Kasumi-1 (cell line): Measurements from ENCODE around the gene FOXO3.
"Not testable (repeated sequence)": the region's sequence is repeated elsewhere in the genome, so short reads cannot be mapped to it uniquely, and the experiment has no call there.

ENCODE experiments used
- DNase-seq, 2 experiments: peaks; one replicate each; lab custom pipeline; 2025; lab: John Stamatoyannopoulos, UW

The FOXO3 gene

DNA sequence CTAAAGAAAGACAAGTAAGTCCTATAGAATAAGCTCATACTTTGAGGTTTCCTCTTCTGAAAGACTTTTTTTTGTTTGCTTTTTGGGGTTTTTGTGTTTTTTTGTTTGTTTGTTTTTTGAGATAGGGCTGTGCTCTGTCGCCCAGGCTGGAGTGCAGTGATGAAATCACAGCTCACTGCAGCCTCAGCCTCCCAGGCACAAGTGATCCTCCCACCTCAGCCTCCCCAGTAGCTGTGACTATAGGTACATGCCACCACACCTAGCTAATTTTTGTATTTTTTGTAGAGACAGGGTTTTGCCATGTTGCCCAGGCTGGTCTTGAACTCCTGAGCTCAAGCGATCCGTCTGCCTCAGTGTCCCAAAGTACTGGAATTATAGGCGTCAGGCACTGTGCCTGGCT is 98.1 kb downstream of the FOXO3 start:
- not testable (repeated sequence) for DNase-seq

DNA sequence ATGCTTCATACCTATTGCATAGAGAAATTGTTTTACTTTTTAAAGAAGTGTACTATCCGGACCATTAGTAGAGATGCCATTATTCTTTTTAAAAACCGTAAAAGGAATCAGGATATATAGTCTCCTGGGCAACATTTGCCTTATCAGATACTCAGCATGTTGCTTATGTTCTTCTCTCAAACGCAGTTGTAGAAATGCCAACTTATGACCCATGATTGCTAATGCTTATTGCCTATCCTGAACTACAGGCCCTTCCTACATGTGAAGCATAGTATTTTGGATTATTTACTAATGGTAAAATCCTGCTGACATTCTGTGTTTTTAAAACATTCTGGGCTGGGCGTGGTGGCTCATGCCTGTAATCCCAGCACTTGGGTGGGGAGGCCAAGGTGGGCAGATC is 99.5 kb downstream of the FOXO3 start:
- no peak for DNase-seq

DNA sequence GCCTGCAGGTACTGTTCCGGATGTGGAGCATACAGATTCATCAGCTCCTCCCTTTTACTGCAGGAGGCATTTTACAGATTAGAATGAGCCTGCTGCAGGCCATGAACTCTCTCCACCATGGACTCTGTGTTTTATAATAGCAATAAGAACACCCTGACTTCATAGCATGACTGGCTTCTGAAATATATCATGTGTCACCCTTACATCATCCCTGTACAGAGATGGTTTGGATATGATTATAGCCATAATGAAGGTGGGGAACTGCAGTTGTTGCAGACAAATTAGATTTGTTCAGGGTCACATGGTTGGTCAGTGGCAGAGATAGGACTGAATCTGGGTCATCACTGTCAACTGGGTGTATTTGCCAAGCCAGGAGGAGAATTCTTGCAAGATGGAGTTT is 100.7 kb downstream of the FOXO3 start:
- DNase-seq = no peak

DNA sequence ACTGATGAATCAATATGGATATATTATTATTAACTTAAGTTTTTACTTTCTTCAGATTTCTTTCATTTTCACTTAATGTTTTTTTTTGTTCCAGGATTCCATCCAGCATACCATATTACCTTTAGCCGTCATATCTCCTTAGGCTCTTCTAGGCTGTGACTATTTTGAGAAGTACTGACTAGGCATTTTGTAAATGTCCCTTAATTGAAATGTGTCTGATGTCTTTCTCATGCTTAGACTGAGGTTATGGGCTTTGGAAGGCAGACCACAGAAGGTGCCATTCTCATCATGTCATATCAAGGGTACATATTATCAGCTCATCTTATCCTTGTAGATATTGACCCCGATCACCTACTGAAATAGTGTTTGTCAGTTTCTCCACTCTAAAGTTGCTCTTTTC is 101.3 kb downstream of the FOXO3 start:
- DNase-seq = no peak

DNA sequence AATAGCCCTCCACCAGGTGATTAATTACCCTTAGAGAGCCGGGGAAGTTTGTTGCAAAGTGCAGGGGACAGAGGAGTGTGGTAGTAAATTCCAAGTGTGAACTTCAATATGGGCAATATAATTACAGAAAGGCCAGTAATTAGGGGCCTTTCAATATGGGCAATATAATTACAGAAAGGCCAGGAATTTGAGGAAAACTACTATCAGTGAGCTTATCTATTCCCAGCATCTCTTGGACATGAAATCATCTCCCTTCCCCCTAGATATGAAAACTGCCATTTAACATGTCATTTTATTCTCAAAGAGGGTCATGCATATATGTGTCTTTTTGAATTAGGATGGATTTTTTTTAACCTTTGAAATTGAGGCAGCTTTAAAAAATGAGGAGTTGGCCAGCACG is 102.0 kb downstream of the FOXO3 start:
- no peak for DNase-seq

DNA sequence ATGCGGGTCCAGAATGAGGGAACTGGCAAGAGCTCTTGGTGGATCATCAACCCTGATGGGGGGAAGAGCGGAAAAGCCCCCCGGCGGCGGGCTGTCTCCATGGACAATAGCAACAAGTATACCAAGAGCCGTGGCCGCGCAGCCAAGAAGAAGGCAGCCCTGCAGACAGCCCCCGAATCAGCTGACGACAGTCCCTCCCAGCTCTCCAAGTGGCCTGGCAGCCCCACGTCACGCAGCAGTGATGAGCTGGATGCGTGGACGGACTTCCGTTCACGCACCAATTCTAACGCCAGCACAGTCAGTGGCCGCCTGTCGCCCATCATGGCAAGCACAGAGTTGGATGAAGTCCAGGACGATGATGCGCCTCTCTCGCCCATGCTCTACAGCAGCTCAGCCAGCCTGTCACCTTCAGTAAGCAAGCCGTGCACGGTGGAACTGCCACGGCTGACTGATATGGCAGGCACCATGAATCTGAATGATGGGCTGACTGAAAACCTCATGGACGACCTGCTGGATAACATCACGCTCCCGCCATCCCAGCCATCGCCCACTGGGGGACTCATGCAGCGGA is 102.9 kb downstream of the FOXO3 start:
- DNase-seq = not testable (repeated sequence)

DNA sequence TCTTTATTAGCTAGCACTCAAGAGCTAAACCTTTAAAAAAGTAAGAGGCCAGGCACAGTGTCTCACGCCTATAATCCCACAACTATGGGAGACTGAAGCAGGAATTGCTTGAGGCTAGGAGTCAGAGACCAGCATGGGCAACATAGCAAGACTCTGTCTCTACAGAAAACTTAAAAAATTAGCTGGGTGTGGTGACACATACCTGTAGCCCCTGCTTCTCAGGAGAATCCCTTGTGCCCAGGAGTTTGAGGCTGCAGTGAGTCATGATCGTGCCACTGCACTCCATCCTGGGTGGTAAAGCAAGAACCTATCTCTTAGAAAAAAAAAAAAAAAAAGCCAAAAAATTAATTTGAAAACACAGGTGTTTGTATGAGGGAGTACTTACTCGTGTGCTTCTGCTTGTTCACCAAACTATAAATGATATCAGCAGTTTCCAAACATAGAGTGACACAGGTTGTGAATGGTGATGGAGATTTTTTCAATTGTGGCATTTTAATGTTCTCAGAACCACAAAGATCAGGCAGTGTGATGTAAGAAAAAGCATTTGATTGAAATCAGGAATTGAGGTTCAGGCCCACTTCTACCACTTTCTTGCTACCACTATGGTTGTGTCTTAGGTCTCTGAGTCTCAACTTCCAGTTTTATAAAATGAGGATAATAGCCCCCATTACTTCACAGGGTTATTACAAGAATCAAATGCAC is 104.9 kb downstream of the FOXO3 start:
- no peak for DNase-seq

DNA sequence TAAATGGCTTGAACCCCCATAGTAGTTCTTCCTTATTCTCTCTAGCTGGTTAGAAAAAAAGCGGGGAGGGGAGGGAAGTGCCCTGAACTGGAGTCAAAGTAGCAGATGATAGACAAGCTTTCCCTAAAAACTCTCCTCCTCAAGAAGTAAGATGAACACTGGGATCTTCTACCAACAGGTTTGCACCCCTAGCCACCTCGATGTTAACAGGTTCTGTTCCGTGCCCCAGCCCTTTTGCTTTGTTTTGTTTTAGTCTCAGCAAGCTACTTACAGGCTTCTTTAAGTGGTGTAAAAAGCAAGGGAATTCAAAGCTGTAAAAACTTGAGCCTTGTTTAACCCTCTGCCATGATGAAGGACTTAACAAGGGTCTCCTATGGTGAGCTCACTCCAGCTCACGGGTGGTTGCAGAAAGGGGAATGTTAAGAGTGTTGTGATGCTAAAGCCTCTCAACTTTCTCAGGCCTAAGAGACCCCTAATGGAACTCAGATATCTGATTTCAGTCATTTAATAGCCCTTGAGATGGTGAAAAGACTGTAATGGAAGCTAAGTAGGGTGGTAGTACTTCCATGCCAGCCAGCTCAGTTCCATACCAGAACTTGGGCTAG is 106.0 kb downstream of the FOXO3 start:
- DNase-seq = no peak

DNA sequence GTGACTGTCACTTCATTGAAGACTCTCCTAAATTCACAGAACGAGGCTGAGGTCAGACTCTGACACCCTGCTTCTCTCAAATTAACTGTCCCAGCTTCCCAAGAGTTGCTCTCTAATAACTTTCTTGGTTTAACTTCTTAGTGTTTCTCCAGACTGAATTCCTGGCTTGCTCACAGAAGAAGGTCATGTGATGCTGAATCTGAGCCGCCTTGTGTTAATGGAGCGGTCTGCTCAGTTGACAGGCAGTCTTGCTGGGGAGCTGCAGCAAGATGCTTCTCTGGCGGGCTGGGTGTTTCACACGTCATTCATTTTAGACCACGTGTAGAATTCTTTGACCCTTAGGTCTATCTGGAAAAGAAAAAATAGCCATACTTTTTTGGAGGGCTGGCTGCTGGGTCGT is 107.3 kb downstream of the FOXO3 start:
- no peak for DNase-seq

DNA sequence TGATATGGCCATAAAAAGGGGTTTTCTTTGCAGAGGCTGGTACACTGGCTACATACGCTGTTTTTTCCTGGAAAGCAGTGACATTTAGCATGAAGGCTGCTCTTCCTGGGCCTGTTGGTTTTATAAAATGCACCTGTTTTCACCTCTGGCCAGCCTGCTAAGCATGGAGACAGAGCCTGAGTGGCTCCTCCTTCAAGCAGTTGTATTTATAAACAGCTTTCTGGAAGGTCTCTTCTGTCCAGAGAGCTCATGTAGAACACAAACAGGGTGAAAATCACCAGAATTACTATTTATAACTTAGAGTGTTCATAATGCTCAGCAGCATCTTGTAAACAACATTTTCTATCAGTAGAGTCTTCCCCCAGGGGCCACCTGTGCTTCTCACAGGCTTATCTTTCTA is 109.0 kb downstream of the FOXO3 start:
- DNase-seq = no peak

DNA sequence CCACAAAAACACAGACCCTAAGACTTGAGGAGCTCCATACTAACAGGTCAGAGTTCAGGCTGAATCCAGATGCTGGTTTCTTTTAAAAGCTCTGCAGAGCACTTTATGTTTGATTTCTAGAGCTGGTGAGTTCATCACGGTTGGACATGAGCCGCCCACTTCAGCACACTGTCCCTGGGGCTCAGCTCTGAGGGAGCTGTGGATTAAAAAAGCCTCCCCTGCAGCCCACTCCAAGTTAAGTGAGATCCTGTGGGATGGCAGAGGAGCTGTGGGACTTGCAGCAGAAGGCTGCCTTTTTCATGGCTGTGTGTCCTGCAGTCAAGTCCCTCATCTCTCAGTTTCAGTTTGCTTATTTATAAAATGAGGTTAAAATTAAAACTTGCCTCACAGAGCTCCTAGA is 110.5 kb downstream of the FOXO3 start:
- no peak for DNase-seq

DNA sequence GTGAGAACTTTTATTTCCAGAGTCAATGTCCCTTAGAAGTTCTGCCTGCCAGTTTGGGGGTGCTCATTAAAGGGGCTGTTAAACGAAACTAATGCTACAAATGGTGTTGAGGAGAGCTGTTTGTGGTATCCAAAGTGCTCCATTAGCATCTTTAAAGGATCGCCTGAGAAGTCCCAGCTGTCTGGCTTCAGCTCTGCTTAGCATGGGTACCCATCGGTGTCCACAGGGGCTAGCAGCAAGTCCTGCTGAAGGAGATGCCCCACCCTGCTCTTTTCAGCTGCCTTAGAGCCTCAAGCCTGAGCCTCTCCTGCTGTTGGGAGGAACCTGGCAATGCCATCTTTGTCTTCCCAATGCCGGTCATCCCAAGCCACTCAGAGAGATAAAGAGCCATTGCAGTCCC is 111.1 kb downstream of the FOXO3 start:
- no peak for DNase-seq

DNA sequence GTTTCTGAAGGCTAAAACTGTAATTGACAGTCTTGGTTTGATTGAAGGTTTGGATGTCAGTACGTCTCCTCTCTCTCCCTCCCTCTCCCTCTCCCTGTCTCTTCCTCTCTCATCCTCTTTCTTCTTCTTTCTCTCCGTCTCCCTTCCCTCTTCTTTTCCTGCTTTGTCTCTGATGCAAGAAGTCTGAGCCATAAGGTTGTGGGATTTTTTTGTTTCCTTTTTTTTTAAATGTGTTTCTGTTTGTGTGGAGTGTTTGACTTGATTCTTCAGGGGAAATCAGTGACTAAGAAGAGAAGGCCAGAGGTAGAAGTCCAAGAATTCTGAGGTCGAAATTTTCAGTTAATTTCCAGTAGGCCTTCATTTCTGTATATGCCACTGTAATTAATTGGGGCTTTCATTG is 111.9 kb downstream of the FOXO3 start:
- no peak for DNase-seq

DNA sequence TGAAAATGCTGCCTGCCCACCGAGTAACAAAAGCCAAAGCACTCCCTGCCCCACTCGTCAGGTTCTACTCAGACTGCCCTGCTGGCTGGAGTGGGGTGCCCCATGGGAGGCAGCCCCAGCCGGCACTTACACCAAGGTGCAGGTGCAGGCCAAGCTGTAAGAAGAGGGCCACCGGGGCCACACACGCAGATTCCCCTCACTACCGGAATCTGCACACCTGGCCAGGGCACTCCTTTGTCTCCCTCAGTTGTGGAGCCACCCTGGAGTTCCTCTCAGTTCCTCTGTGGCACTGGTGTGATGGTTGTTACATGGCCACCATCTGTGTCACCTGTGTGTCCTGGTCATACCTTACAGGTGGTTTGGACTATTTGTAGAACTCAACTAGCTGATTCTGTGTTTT is 112.4 kb downstream of the FOXO3 start:
- no peak for DNase-seq

DNA sequence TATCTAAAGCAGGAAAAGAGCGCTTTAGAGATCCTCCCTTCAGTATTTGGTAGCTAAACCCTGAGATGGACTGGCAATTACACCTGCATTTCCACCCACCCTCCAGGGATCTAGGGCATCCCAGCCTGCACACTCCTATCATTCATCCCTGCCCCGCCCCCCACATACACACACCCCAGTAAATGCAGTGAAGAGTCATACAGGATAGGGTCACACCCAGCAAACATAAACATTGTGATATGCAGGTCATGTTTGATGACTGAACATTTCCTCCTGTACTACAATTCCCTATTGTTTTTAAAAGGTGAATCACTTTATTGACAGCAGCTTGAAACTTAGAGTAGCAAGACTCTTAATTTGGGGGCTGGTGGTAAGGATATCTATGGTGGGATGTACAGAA is 112.9 kb downstream of the FOXO3 start:
- DNase-seq = no peak

DNA sequence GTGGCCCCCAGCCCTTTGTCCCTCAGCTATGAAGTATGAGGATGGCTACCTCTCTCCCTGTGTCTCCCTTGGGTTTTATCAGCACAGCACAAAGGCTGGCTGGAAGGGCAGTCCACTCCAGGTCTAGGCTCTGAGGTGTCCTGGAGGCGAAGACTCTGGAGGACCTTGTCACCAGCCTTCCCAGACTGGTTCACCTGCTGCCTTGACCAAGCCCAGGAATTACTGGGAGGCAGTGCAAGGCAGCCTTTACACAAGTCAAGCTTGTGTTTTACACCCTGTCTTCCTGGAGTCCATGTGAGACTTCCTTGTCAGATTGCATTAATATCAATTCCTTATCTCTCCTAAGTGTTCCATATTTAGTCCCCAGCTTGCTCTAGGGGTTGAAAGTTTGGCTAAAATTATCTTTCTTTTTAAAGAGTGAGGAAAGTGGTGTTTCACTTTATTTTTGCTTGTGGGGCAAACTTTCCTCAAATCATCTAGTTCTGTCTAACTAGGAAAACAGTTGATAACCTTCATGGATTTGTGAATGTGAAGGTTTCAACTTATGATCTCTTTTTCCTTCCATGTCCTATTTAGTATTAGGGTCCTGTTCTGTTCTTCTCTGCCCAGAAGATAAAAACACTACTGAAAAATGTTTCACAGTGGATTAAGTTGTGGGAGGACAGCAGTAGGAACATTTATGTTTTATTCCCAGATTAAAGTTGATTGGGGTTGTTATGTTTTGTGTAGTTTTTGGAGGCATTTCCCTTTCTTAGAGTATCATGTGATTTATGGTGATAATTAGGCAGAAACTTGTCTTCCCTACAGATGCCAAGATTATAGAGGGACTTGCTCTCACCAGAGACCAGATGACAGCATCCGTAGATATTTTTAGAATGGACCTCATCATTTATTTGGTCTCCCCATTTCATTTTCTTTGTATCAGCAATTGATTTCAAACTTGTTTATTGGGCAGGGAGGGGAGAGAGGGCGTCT is 114.8 kb downstream of the FOXO3 start:
- no peak for DNase-seq

DNA sequence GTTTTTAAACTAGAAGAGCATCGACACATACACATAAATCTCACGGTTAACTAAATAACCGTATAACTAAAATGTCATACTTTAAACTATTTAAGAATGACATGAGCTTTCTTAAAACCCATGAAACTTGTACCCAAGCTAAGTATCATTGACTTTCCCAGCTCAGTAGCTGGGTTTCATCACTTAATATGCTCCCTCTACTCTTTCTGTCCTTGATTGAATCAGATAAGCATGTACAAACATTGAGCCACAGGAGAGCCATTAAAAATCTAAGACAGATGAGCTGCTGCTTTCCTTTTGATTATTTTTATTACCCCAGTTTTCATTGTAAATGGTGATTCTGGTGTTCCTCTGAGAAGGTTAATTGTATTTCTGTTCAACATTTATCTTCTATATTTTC is 115.8 kb downstream of the FOXO3 start:
- no peak for DNase-seq

DNA sequence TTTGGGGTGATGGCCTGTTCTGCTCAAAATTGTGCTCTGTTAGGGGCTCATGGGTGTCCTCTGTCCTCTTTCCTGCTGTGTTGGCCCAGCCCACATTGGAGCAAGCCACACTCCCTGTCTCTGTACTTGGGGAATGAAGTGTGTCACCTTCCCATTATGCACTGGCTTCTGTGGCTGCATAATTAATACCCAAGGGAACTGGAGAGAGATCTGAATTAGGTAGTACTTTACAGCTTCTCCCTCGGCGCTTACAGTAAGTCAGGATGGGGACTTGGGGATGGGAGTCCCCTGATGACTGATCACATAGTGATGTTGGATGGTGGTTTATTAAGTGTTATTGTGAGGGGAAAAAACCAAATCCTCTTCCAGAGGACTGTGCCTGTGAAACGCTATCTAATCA is 116.6 kb downstream of the FOXO3 start:
- no peak for DNase-seq

DNA sequence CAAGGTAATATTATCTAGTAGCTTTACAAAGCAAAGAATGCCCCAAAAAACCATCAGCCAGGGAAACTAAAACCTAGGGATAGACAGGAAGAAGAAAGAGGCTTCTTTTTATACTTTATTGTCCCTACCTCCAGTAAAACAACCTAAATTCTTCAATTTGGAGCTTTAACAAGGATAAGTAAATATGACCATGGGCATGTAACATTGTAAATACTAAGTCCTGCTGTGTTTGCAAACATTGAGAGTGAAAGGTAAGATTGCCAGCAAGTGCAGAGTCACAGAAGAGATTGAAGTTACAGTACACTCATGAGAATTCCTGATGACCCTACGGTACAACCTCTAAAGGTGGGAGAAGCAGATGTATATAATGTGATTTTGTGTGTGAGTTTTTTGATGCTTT is 117.2 kb downstream of the FOXO3 start:
- DNase-seq = no peak

DNA sequence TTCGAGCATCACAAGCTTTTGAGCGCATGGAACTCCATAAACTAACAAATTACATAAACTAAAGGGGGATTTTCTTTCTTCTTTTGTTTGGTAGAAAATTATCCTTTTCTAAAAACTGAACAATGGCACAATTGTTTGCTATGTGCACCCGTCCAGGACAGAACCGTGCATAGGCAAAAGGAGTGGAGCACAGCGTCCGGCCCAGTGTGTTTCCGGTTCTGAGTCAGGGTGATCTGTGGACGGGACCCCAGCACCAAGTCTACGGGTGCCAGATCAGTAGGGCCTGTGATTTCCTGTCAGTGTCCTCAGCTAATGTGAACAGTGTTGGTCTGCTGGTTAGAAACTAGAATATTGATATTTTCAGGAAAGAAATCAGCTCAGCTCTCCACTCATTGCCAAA is 119.6 kb downstream of the FOXO3 start:
- not testable (repeated sequence) for DNase-seq

DNA sequence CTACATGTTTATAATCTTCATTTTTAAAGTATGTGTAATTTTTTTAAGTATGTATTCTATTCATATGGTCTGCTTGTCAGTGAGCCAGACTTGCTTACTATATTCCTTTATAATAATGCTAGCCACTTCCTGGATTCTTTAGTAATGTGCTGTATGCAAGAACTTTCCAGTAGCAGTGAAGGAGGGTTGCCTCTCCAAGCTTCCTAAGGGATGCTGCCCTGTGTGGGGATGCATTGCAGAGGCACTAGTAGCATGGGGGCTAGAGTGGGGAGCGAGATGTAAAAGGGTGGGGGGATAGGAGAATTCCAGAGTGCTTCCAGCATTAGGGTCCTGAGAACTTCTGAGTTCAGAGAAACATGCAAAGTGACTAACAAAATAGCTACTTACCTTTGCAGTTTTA is 121.0 kb downstream of the FOXO3 start:
- DNase-seq = not testable (repeated sequence)

DNA sequence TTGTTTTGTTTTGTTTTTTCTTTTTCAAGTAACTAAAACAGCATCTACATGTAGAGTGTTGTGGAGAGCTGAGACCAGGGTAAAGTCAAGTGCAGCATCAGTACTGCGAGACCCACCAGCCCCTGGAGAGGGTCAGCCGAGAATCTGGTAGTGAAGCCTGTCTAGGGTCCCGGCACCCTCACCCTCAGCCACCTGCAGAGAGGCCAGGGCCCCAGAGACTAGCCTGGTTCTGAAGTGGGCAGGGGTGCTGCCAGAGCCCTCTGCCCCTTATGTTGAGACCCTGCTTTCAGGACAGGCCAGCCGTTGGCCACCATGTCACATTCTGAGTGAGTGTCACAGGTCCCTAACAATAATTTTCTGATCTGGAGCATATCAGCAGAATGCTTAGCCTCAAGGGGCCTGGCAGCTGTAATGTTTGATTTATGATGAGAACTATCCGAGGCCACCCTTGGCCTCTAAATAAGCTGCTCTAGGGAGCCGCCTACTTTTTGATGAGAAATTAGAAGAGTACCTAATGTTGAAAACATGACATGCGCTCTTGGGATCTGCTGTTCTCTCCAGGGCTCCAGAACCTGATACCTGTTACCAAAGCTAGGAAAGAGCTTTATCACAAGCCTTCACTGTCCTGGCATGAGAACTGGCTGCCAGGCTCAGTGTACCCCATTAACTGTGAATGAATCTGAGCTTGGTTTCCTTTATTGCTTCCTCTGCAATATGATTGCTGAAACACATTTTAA is 121.8 kb downstream of the FOXO3 start:
- not testable (repeated sequence) for DNase-seq
